ENCODE results near the gene KIF3C. TPM values are rescaled to one million over a fixed set of nuclear protein-coding genes. Genes with fewer than 3 reads are reported as not detected.
"Not testable (repeated sequence)": the region's sequence is repeated elsewhere in the genome, so short reads cannot be mapped to it uniquely, and the experiment has no call there.

KIF3C gene
- total RNA-seq, 1 experiment from 2014 or later: 41.4 TPM

DNA sequence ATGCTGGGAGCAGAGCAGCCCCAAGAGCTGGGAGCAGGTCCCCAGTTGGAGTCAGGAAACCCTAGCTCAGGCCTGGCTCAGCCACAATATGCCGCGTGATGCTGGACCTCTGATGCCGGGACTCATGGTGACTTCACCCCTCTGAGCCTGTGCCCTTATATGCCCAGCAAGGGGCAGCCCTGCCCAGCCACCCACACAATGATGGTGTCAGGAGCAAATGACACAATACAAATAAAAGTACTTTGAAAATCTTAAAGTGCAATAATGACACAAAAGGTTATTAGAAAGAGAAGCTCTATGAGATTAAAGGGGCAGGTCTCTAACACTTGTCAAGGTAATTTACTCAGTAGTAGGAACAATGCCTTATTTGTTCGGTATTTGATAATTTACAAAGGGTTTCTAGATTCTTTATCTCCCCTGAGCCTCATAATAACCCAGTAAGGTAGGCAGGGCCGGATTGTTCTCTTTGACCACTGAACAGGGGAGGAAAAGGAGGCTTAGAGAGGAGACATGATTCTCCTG lies 18.3 kb upstream of the KIF3C start:
- no peaks in the 10 kb centered on the region for H4K20me1 ChIP-seq (ENCODE audit: control insufficient read depth, insufficient read depth, insufficient read length)
- Mint-ChIP-seq H3K36me3 (ENCODE audit: insufficient read depth in 1 of 3, low read depth in 3 of 3) (no peaks in the 10 kb centered on the region; a peak in 1 of 7 replicates), H3K27ac (no peak overlapping the region), H3K4me1 (peaks cover 7 to 15% of the 10 kb centered on the region in 2 experiments), H3K27me3 (ENCODE audit: low read depth) (no peaks in the 10 kb centered on the region), H3K9me3 (no peaks in the 10 kb centered on the region), H3K4me3 (no peak overlapping the region)
- H3K9me3 ChIP-seq (ENCODE audit: control insufficient read depth, low read depth, low read length): no peaks in the 10 kb centered on the region
- H4K5ac ChIP-seq (ENCODE audit: insufficient read length, low read depth, low read length): no peak overlapping the region
- no peaks in the 10 kb centered on the region for H3K79me1 ChIP-seq (ENCODE audit: insufficient read depth, low read depth, low read length, poor library complexity, severe bottlenecking)
- no peak overlapping the region for H3K18ac ChIP-seq (ENCODE audit: insufficient read length, low read depth, low read length)
- no peak overlapping the region for H3K56ac ChIP-seq (ENCODE audit: insufficient read length, low read depth, low read length)
- TF ChIP-seq CTCF (conservative IDR thresholded peaks at IDR 0.05): no peak
- no peaks in the 10 kb centered on the region for H3K4me1 ChIP-seq (ENCODE audit: insufficient read depth, low read length)
- WGBS (ENCODE audit: extremely low coverage, insufficient read length, low lambda C conversion rate): no CpG with 5 or more reads among the region's 5 CpGs
- no peak overlapping the region for H3K9ac ChIP-seq (ENCODE audit: extremely low read depth, insufficient read length, low read length)
- no peak overlapping the region for H2BK120ac ChIP-seq (ENCODE audit: low read depth, low read length, poor library complexity, severe bottlenecking)
- H3K14ac ChIP-seq (ENCODE audit: insufficient read depth, low read length): no peak overlapping the region
- H2BK12ac ChIP-seq (ENCODE audit: insufficient read length, low read depth, low read length): no peak overlapping the region
- H3T11ph ChIP-seq (ENCODE audit: low read length): no peak overlapping the region
- H3K27me3 ChIP-seq (ENCODE audit: insufficient read depth, low read length): no peaks in the 10 kb centered on the region
- H3K23me2 ChIP-seq (ENCODE audit: insufficient read length, low read depth, low read length, poor library complexity, severe bottlenecking): no peaks in the 10 kb centered on the region
- no peak overlapping the region for H2AFZ ChIP-seq (ENCODE audit: low read length)
- H3K27ac ChIP-seq (ENCODE audit: insufficient read length, low read depth, low read length): no peak overlapping the region
- H4K91ac ChIP-seq (ENCODE audit: insufficient read length, low read depth, low read length): no peak overlapping the region
- DNase-seq: no peak
- H2BK15ac ChIP-seq (ENCODE audit: low read depth, low read length): no peak overlapping the region
- H2BK5ac ChIP-seq (ENCODE audit: insufficient read length, low read length): no peak overlapping the region
- H3K23ac ChIP-seq (ENCODE audit: insufficient read length, low read depth, low read length): no peak overlapping the region
- no peak overlapping the region for H3K4me2 ChIP-seq (ENCODE audit: insufficient read depth, insufficient read length, low read length)
- H3K79me2 ChIP-seq (ENCODE audit: insufficient read depth, low read length): no peaks in the 10 kb centered on the region
- H2BK20ac ChIP-seq (ENCODE audit: low read depth, low read length, poor library complexity, severe bottlenecking): no peak overlapping the region
- no peak overlapping the region for H2AK5ac ChIP-seq (ENCODE audit: insufficient read length, low read length)
- no peak overlapping the region for H3K4ac ChIP-seq (ENCODE audit: low read depth, low read length)
- no peak overlapping the region for H4K8ac ChIP-seq (replicated peaks; ENCODE audit: insufficient read length, low read depth, low read length)

GRCh38 chr2:25999406-25999805 lies 17.1 kb upstream of the KIF3C start:
- H3K4me1 ChIP-seq (ENCODE audit: insufficient read depth, low read length); H3K9me3 ChIP-seq (ENCODE audit: control insufficient read depth, low read depth, low read length); H3K56ac ChIP-seq (ENCODE audit: insufficient read length, low read depth, low read length); H3K14ac ChIP-seq (ENCODE audit: insufficient read depth, low read length); H3K23ac ChIP-seq (ENCODE audit: insufficient read length, low read depth, low read length); H3K27me3 Mint-ChIP-seq (ENCODE audit: low read depth); H3K9me3 Mint-ChIP-seq; H3K27ac ChIP-seq (ENCODE audit: insufficient read length, low read depth, low read length); H3K36me3 Mint-ChIP-seq (ENCODE audit: insufficient read depth in 1 of 3, low read depth in 3 of 3); H3K4me2 ChIP-seq (ENCODE audit: insufficient read depth, insufficient read length, low read length); H3K79me1 ChIP-seq (ENCODE audit: insufficient read depth, low read depth, low read length, poor library complexity, severe bottlenecking); H4K8ac ChIP-seq (replicated peaks; ENCODE audit: insufficient read length, low read depth, low read length); H2BK12ac ChIP-seq (ENCODE audit: insufficient read length, low read depth, low read length); DNase-seq; H3K23me2 ChIP-seq (ENCODE audit: insufficient read length, low read depth, low read length, poor library complexity, severe bottlenecking); H2BK20ac ChIP-seq (ENCODE audit: low read depth, low read length, poor library complexity, severe bottlenecking); H3K79me2 ChIP-seq (ENCODE audit: insufficient read depth, low read length); H4K20me1 ChIP-seq (ENCODE audit: control insufficient read depth, insufficient read depth, insufficient read length); H2AK5ac ChIP-seq (ENCODE audit: insufficient read length, low read length); H2BK120ac ChIP-seq (ENCODE audit: low read depth, low read length, poor library complexity, severe bottlenecking); H2AFZ ChIP-seq (ENCODE audit: low read length); H3K4me3 Mint-ChIP-seq; H3K4ac ChIP-seq (ENCODE audit: low read depth, low read length); H3K9ac ChIP-seq (ENCODE audit: extremely low read depth, insufficient read length, low read length); H3K18ac ChIP-seq (ENCODE audit: insufficient read length, low read depth, low read length); H2BK15ac ChIP-seq (ENCODE audit: low read depth, low read length); H3K27me3 ChIP-seq (ENCODE audit: insufficient read depth, low read length); H3T11ph ChIP-seq (ENCODE audit: low read length); H4K91ac ChIP-seq (ENCODE audit: insufficient read length, low read depth, low read length); H2BK5ac ChIP-seq (ENCODE audit: insufficient read length, low read length): not testable (repeated sequence)
- peak overlapping the region in 2 of 3 experiments; percentile 18 to 87; a peak in 3 of 7 replicates for H3K27ac Mint-ChIP-seq
- H4K5ac ChIP-seq (ENCODE audit: insufficient read length, low read depth, low read length): peak overlapping the region; percentile 54
- WGBS (ENCODE audit: extremely low coverage, insufficient read length, low lambda C conversion rate): no CpG with 5 or more reads among the region's 7 CpGs
- peaks cover 7 to 15% of the 10 kb centered on the region in 2 experiments for H3K4me1 Mint-ChIP-seq
